GM23338 (cell line): ENCODE measurements around the gene ZC2HC1B. TPM values are rescaled to one million over a fixed set of nuclear protein-coding genes. Genes with fewer than 3 reads are reported as not detected.
A peak's percentile ranks its signal among the peaks of the same experiment; 100 is the strongest.

Experiments used
- ATAC-seq: fragments of 200-7000 bp; cut with Tn5 transposase; 3 replicates; pipeline ENCODE4 v1.9.1; 2020
- DNase-seq: peaks from one replicate; pipeline ENCODE4 v3.0.0-alpha.2; 2015; ENCODE audit warnings: low spot score
- H2AFZ ChIP-seq: fragments of 200-600 bp; sonication (generic); 2 replicates; pipeline ENCODE4 v1.8.0; 2016; ENCODE audit warnings: antibody characterized with exemption, mild to moderate bottlenecking, moderate library complexity
- H3F3A ChIP-seq: fragments of 200-600 bp; sonication (generic); replicated peaks from 2 replicates; pipeline ENCODE4 v1.8.0; 2017; ENCODE audit warnings: antibody characterized with exemption, mixed run types, low read depth
- H3K27ac ChIP-seq: fragments of 200-600 bp; sonication (generic); 2 replicates; pipeline ENCODE4 v1.6.1; 2016; ENCODE audit warnings: low read depth
- H3K27me3 ChIP-seq: fragments of 200-600 bp; sonication (generic); 2 replicates; pipeline ENCODE4 v1.8.0; 2016; ENCODE audit warnings: mild to moderate bottlenecking, mixed run types, moderate library complexity; ENCODE audit not compliant: insufficient read depth
- H3K36me3 ChIP-seq: fragments of 200-600 bp; sonication (generic); 2 replicates; pipeline ENCODE4 v1.8.0; 2016; ENCODE audit warnings: mild to moderate bottlenecking; ENCODE audit not compliant: insufficient read depth
- H3K4me1 ChIP-seq: fragments of 200-600 bp; sonication (generic); 2 replicates; pipeline ENCODE4 v1.8.0; 2016; ENCODE audit warnings: mild to moderate bottlenecking, moderate library complexity; ENCODE audit not compliant: insufficient read depth
- H3K4me2 ChIP-seq: fragments of 200-600 bp; sonication (generic); 2 replicates; pipeline ENCODE4 v1.7.1; 2017; ENCODE audit warnings: mixed run types
- H3K4me3 ChIP-seq: fragments of 200-600 bp; sonication (generic); 2 replicates; pipeline ENCODE4 v1.6.1; 2016; ENCODE audit warnings: mixed run types
- H3K79me2 ChIP-seq: fragments of 200-600 bp; sonication (generic); replicated peaks from 2 replicates; pipeline ENCODE4 v1.8.0; 2017; ENCODE audit warnings: mild to moderate bottlenecking; ENCODE audit not compliant: insufficient read depth
- H3K9me2 ChIP-seq: fragments of 200-600 bp; sonication (generic); 2 replicates; pipeline ENCODE4 v1.8.0; 2017; ENCODE audit not compliant: insufficient read depth
- H4K20me1 ChIP-seq: fragments of 200-600 bp; sonication (generic); replicated peaks from 2 replicates; pipeline ENCODE4 v1.8.0; 2017; ENCODE audit warnings: mild to moderate bottlenecking; ENCODE audit not compliant: insufficient read depth
- H3K27ac Mint-ChIP-seq: 2 replicates; pipeline ENCODE4 v1.8.0; 2020; ENCODE audit warnings: inconsistent platforms, mild to moderate bottlenecking, moderate library complexity, mixed read lengths
- H3K27me3 Mint-ChIP-seq: 3 replicates; pipeline ENCODE4 v1.8.0; 2022; ENCODE audit warnings: low read depth, mild to moderate bottlenecking, moderate library complexity, mixed read lengths, inconsistent platforms; ENCODE audit not compliant: insufficient read depth, poor library complexity
- H3K36me3 Mint-ChIP-seq: 3 replicates; pipeline ENCODE4 v1.8.0; 2021; ENCODE audit warnings: low read depth, mild to moderate bottlenecking, inconsistent platforms, moderate library complexity, mixed read lengths
- H3K4me1 Mint-ChIP-seq: 3 replicates; pipeline ENCODE4 v1.8.0; 2020; ENCODE audit warnings: mild to moderate bottlenecking, inconsistent platforms, mixed read lengths
- H3K4me3 Mint-ChIP-seq: 3 replicates; pipeline ENCODE4 v1.8.0; 2021; ENCODE audit warnings: moderate library complexity, mild to moderate bottlenecking, inconsistent platforms, mixed read lengths
- H3K9me3 Mint-ChIP-seq: 3 replicates; pipeline ENCODE4 v1.8.0; 2020; ENCODE audit warnings: moderate library complexity, mild to moderate bottlenecking, inconsistent platforms, mixed read lengths
- CREB1 ChIP-seq: fragments of 250-450 bp; sonication (Bioruptor Pico); IDR thresholded peaks from 2 replicates; pipeline ENCODE4 v1.5.0; 2020; ENCODE audit warnings: low read depth, mild to moderate bottlenecking, moderate library complexity
- EZH2 ChIP-seq: fragments of 200-600 bp; sonication (generic); IDR thresholded peaks from one replicate; pipeline ENCODE4 v1.8.0; 2017; ENCODE audit warnings: antibody characterized with exemption, mild to moderate bottlenecking, low read depth; ENCODE audit not compliant: unreplicated experiment
- EZH2phosphoT487 ChIP-seq: fragments of 200-600 bp; sonication (generic); IDR thresholded peaks from one replicate; pipeline ENCODE4 v1.8.1; 2018; ENCODE audit warnings: antibody characterized with exemption; ENCODE audit not compliant: unreplicated experiment
- JUNB ChIP-seq: IDR thresholded peaks from one replicate; pipeline ENCODE4 v1.6.1; 2016; ENCODE audit warnings: antibody characterized with exemption; ENCODE audit not compliant: unreplicated experiment
- NANOG ChIP-seq: IDR thresholded peaks from 2 replicates; pipeline ENCODE4 v1.6.1; 2016; ENCODE audit warnings: antibody characterized with exemption, borderline replicate concordance
- POLR2AphosphoS5 ChIP-seq: IDR thresholded peaks from 2 replicates; pipeline ENCODE4 v1.6.1; 2016; ENCODE audit warnings: antibody characterized with exemption, low read depth
- STAT1 ChIP-seq: IDR thresholded peaks from one replicate; pipeline ENCODE4 v1.6.1; 2016; ENCODE audit warnings: antibody characterized with exemption; ENCODE audit not compliant: unreplicated experiment
- ZNF114 ChIP-seq: fragments of 250-450 bp; sonication (Bioruptor Pico); IDR thresholded peaks from 2 replicates; pipeline ENCODE4 v1.5.0; 2020; ENCODE audit warnings: mild to moderate bottlenecking, moderate library complexity
- ZNF331 ChIP-seq: fragments of 250-450 bp; sonication (Bioruptor Pico); IDR thresholded peaks from 2 replicates; pipeline ENCODE4 v1.5.0; 2020; ENCODE audit warnings: low read depth, mild to moderate bottlenecking, moderate library complexity
- polyA plus RNA-seq: library from polyadenylated mRNA; unstranded; fragments of >200 nt; fragmentation: Nextera tagmentation; extraction: Ambion mirVana; gene quantifications from 2 replicates; pipeline ENCODE4 v1.2.1, GENCODE V29; 2016
- total RNA-seq: library from RNA; depleted of rRNA; stranded (reverse); fragments of >200 nt; shearing (Covaris generic); gene quantifications from 2 replicates; pipeline ENCODE4 v1.2.3, GENCODE V29; 2014
- TF ChIP-seq, protein P1 (sequence below): IDR thresholded peaks from 2 replicates; pipeline ENCODE4 v1.6.1; 2016; ENCODE audit warnings: antibody characterized with exemption
- TF ChIP-seq, protein P2 (sequence below): fragments of 250-450 bp; sonication (Bioruptor Pico); IDR thresholded peaks from 2 replicates; pipeline ENCODE4 v1.5.0; 2020; ENCODE audit warnings: mild to moderate bottlenecking, moderate library complexity
- TF ChIP-seq, protein P3 (sequence below): IDR thresholded peaks from one replicate; pipeline ENCODE4 v1.6.1; 2018; ENCODE audit warnings: antibody characterized with exemption; ENCODE audit not compliant: unreplicated experiment
- TF ChIP-seq, protein P4 (sequence below), 2 experiments: fragments of 200-600 bp in 1 of 2; sonication (generic) in 1 of 2; conservative IDR thresholded peaks; 2 replicates each; pipeline versions ENCODE4 v1.5.1 to v1.6.1; 2016 to 2017; ENCODE audit warnings: antibody characterized with exemption in 2 of 2, low read depth in 2 of 2, mild to moderate bottlenecking in 2 of 2, moderate library complexity in 1 of 2

Gene ZC2HC1B
- total and polyA plus RNA-seq, 2 experiments from 2014 or later = not detected

DNA sequence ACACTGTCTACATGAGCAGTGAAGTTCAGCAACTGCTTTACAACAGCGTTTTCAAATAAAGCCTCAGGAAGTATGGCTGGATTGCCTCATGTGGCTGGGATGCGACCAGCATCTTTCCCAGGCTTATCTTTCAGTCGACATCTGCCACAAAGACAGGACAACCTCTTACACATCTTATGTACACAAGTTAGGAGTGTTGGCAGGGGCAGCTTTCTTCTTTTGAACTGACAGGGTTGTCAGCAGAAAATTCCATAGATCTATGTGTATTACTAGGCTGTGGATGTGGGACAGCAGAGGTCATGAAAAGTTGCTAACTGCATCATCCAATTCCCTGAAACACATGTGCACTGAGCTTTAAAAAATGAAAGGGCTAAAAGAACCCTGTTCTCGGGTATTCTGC lies 95.7 kb downstream of the ZC2HC1B start:
- H4K20me1 ChIP-seq = peaks cover 5% of the 10 kb centered on the region; the same call in 1 of the 2 replicates
- H3K27ac ChIP-seq = no peak overlapping the region
- DNase-seq (no peak), ATAC-seq (no peak)
- peak overlapping the region; percentile 57 for H3K4me2 ChIP-seq
- H3F3A ChIP-seq = peaks cover 5% of the 10 kb centered on the region
- H3K9me2 ChIP-seq = no peaks in the 10 kb centered on the region
- no peak overlapping the region for H2AFZ ChIP-seq
- peaks cover 76% of the 10 kb centered on the region for H3K27me3 Mint-ChIP-seq
- no peaks in the 10 kb centered on the region for H3K79me2 ChIP-seq
- H3K4me3 ChIP-seq = 0 out of 2 replicates have a peak overlapping the region, but pooled peaks have one; percentile 27
- no peaks in the 10 kb centered on the region for H3K36me3 ChIP-seq
- H3K4me3 Mint-ChIP-seq = no peak overlapping the region
- no peaks in the 10 kb centered on the region for H3K36me3 Mint-ChIP-seq
- no peaks in the 10 kb centered on the region for H3K9me3 Mint-ChIP-seq
- no peak for TF ChIP-seq POLR2AphosphoS5
- TF ChIP-seq, protein P1, sequence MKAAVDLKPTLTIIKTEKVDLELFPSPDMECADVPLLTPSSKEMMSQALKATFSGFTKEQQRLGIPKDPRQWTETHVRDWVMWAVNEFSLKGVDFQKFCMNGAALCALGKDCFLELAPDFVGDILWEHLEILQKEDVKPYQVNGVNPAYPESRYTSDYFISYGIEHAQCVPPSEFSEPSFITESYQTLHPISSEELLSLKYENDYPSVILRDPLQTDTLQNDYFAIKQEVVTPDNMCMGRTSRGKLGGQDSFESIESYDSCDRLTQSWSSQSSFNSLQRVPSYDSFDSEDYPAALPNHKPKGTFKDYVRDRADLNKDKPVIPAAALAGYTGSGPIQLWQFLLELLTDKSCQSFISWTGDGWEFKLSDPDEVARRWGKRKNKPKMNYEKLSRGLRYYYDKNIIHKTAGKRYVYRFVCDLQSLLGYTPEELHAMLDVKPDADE = no peak
- TF ChIP-seq NANOG = no peak
- no peak for TF ChIP-seq EZH2phosphoT487
- no peak for TF ChIP-seq ZNF331
- TF ChIP-seq, protein P2, sequence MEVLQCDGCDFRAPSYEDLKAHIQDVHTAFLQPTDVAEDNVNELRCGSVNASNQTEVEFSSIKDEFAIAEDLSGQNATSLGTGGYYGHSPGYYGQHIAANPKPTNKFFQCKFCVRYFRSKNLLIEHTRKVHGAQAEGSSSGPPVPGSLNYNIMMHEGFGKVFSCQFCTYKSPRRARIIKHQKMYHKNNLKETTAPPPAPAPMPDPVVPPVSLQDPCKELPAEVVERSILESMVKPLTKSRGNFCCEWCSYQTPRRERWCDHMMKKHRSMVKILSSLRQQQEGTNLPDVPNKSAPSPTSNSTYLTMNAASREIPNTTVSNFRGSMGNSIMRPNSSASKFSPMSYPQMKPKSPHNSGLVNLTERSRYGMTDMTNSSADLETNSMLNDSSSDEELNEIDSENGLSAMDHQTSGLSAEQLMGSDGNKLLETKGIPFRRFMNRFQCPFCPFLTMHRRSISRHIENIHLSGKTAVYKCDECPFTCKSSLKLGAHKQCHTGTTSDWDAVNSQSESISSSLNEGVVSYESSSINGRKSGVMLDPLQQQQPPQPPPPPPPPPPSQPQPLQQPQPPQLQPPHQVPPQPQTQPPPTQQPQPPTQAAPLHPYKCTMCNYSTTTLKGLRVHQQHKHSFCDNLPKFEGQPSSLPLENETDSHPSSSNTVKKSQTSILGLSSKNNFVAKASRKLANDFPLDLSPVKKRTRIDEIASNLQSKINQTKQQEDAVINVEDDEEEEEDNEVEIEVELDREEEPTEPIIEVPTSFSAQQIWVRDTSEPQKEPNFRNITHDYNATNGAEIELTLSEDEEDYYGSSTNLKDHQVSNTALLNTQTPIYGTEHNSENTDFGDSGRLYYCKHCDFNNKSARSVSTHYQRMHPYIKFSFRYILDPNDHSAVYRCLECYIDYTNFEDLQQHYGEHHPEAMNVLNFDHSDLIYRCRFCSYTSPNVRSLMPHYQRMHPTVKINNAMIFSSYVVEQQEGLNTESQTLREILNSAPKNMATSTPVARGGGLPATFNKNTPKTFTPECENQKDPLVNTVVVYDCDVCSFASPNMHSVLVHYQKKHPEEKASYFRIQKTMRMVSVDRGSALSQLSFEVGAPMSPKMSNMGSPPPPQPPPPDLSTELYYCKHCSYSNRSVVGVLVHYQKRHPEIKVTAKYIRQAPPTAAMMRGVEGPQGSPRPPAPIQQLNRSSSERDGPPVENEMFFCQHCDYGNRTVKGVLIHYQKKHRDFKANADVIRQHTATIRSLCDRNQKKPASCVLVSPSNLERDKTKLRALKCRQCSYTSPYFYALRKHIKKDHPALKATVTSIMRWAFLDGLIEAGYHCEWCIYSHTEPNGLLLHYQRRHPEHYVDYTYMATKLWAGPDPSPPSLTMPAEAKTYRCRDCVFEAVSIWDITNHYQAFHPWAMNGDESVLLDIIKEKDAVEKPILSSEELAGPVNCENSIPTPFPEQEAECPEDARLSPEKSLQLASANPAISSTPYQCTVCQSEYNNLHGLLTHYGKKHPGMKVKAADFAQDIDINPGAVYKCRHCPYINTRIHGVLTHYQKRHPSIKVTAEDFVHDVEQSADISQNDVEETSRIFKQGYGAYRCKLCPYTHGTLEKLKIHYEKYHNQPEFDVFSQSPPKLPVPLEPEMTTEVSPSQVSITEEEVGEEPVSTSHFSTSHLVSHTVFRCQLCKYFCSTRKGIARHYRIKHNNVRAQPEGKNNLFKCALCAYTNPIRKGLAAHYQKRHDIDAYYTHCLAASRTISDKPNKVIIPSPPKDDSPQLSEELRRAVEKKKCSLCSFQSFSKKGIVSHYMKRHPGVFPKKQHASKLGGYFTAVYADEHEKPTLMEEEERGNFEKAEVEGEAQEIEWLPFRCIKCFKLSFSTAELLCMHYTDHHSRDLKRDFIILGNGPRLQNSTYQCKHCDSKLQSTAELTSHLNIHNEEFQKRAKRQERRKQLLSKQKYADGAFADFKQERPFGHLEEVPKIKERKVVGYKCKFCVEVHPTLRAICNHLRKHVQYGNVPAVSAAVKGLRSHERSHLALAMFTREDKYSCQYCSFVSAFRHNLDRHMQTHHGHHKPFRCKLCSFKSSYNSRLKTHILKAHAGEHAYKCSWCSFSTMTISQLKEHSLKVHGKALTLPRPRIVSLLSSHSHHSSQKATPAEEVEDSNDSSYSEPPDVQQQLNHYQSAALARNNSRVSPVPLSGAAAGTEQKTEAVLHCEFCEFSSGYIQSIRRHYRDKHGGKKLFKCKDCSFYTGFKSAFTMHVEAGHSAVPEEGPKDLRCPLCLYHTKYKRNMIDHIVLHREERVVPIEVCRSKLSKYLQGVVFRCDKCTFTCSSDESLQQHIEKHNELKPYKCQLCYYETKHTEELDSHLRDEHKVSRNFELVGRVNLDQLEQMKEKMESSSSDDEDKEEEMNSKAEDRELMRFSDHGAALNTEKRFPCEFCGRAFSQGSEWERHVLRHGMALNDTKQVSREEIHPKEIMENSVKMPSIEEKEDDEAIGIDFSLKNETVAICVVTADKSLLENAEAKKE (CRISPR knock-in tag) = no peak
- TF ChIP-seq JUNB = no peak
- TF ChIP-seq ZNF114 (CRISPR knock-in tag) = no peak
- no peak for TF ChIP-seq STAT1
- TF ChIP-seq EZH2 = no peak
- TF ChIP-seq, protein P3, sequence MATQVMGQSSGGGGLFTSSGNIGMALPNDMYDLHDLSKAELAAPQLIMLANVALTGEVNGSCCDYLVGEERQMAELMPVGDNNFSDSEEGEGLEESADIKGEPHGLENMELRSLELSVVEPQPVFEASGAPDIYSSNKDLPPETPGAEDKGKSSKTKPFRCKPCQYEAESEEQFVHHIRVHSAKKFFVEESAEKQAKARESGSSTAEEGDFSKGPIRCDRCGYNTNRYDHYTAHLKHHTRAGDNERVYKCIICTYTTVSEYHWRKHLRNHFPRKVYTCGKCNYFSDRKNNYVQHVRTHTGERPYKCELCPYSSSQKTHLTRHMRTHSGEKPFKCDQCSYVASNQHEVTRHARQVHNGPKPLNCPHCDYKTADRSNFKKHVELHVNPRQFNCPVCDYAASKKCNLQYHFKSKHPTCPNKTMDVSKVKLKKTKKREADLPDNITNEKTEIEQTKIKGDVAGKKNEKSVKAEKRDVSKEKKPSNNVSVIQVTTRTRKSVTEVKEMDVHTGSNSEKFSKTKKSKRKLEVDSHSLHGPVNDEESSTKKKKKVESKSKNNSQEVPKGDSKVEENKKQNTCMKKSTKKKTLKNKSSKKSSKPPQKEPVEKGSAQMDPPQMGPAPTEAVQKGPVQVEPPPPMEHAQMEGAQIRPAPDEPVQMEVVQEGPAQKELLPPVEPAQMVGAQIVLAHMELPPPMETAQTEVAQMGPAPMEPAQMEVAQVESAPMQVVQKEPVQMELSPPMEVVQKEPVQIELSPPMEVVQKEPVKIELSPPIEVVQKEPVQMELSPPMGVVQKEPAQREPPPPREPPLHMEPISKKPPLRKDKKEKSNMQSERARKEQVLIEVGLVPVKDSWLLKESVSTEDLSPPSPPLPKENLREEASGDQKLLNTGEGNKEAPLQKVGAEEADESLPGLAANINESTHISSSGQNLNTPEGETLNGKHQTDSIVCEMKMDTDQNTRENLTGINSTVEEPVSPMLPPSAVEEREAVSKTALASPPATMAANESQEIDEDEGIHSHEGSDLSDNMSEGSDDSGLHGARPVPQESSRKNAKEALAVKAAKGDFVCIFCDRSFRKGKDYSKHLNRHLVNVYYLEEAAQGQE = no peak
- TF ChIP-seq, protein P4, sequence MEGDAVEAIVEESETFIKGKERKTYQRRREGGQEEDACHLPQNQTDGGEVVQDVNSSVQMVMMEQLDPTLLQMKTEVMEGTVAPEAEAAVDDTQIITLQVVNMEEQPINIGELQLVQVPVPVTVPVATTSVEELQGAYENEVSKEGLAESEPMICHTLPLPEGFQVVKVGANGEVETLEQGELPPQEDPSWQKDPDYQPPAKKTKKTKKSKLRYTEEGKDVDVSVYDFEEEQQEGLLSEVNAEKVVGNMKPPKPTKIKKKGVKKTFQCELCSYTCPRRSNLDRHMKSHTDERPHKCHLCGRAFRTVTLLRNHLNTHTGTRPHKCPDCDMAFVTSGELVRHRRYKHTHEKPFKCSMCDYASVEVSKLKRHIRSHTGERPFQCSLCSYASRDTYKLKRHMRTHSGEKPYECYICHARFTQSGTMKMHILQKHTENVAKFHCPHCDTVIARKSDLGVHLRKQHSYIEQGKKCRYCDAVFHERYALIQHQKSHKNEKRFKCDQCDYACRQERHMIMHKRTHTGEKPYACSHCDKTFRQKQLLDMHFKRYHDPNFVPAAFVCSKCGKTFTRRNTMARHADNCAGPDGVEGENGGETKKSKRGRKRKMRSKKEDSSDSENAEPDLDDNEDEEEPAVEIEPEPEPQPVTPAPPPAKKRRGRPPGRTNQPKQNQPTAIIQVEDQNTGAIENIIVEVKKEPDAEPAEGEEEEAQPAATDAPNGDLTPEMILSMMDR (conservative IDR thresholded peaks at IDR 0.05; ENCODE audit: low read depth in 2 of 2) = no peak
- TF ChIP-seq CREB1 (CRISPR knock-in tag) = no peak
- H3K4me1 ChIP-seq = peaks cover 69% of the 10 kb centered on the region
- no peak overlapping the region for H3K27ac Mint-ChIP-seq
- H3K4me1 Mint-ChIP-seq = peaks cover 63% of the 10 kb centered on the region
- H3K27me3 ChIP-seq = peaks cover 96% of the 10 kb centered on the region
